ENCODE measurements around the gene SYT17.
A peak's percentile ranks its signal among the peaks of the same experiment; 100 is the strongest.

The SYT17 gene

GRCh38 chr16:19167710-19168370, at the start of gene SYT17:
TSS of gene SYT17 (plus strand) at chr16:19168240. CDS start at chr16:19168647, 407 bp downstream.
- peak; percentile 60 for DNase-seq

GRCh38 chr16:19118938-19119431, 49.1 kb upstream of the SYT17 start:
- DNase-seq = no peak

GRCh38 chr16:19119564-19119963, 48.5 kb upstream of the SYT17 start:
- DNase-seq = no peak

GRCh38 chr16:19123535-19124178, 44.4 kb upstream of the SYT17 start:
- no peak for DNase-seq

- no peak for DNase-seq
These were observed 41.7 kb upstream of the SYT17 start for GRCh38 chr16:19126300-19126699.

GRCh38 chr16:19127205-19127604, 40.8 kb upstream of the SYT17 start:
- DNase-seq = no peak

- DNase-seq = no peak
These were observed 40.3 kb upstream of the SYT17 start for GRCh38 chr16:19127674-19128131.

GRCh38 chr16:19128454-19129200, 39.4 kb upstream of the SYT17 start:
- DNase-seq = no peak

GRCh38 chr16:19130385-19130784, 37.7 kb upstream of the SYT17 start:
- no peak for DNase-seq

GRCh38 chr16:19130852-19131824, 36.9 kb upstream of the SYT17 start:
- DNase-seq = no peak

- no peak for DNase-seq
These were observed 36.2 kb upstream of the SYT17 start for GRCh38 chr16:19131825-19132218.

GRCh38 chr16:19132255-19132654, 35.8 kb upstream of the SYT17 start:
- DNase-seq = no peak

GRCh38 chr16:19132898-19133297, 35.1 kb upstream of the SYT17 start:
- no peak for DNase-seq

GRCh38 chr16:19133600-19133999, 34.4 kb upstream of the SYT17 start:
- no peak for DNase-seq

GRCh38 chr16:19135201-19135842, 32.7 kb upstream of the SYT17 start:
- no peak for DNase-seq

GRCh38 chr16:19135896-19136438, 32.1 kb upstream of the SYT17 start:
- DNase-seq = no peak

GRCh38 chr16:19136549-19137196, 31.4 kb upstream of the SYT17 start:
- no peak for DNase-seq

- no peak for DNase-seq
These were observed 30.6 kb upstream of the SYT17 start for GRCh38 chr16:19137201-19138128.

GRCh38 chr16:19138601-19139000, 29.4 kb upstream of the SYT17 start:
- DNase-seq = no peak

Data from activated CD8-positive, alpha-beta memory T cell treated with anti-CD3 and anti-CD28 coated beads for 24 hours (primary cell).